GM10266 (cell line): ENCODE measurements around the gene CCDC149.

ENCODE experiments used
- DNase-seq: peaks from one replicate; pipeline ENCODE4 v3.0.0; 2012; ENCODE audit errors: extremely low spot score
- TF ChIP-seq, protein P1 (sequence below): IDR thresholded peaks from 2 replicates; pipeline ENCODE4 v1.5.1; 2012; ENCODE audit warnings: mild to moderate bottlenecking, low read depth; ENCODE audit not compliant: control insufficient read depth, insufficient read depth; ENCODE audit errors: missing control alignments

CCDC149 gene

DNA sequence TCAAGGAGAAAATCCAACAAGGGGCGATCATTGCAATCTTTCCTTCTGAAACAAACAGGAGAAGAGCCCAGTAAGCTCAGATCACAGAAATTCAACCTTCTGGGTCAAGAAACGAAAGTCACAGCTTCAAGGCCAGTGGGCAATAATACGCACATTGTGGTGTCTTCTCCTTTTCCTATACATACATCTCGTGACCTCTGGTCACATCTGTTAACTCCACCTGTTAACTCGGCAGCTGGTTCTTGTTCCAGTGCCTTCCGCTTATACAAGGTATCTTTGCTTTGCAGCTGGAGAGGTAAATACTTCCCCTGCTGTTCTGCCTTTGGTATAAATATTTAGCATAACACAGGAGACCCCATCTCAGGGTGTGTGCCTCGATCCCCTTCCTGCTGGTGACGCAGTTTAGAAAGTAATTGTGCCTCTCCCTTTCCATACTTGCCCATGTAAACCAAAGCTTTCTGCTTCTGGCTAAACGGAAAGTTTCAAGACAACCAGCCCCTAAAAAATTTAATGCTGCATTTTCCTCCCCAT, 45.0 kb downstream of the CCDC149 start:
- DNase-seq = no peak
- TF ChIP-seq, protein P1, sequence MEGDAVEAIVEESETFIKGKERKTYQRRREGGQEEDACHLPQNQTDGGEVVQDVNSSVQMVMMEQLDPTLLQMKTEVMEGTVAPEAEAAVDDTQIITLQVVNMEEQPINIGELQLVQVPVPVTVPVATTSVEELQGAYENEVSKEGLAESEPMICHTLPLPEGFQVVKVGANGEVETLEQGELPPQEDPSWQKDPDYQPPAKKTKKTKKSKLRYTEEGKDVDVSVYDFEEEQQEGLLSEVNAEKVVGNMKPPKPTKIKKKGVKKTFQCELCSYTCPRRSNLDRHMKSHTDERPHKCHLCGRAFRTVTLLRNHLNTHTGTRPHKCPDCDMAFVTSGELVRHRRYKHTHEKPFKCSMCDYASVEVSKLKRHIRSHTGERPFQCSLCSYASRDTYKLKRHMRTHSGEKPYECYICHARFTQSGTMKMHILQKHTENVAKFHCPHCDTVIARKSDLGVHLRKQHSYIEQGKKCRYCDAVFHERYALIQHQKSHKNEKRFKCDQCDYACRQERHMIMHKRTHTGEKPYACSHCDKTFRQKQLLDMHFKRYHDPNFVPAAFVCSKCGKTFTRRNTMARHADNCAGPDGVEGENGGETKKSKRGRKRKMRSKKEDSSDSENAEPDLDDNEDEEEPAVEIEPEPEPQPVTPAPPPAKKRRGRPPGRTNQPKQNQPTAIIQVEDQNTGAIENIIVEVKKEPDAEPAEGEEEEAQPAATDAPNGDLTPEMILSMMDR = no peak

DNA sequence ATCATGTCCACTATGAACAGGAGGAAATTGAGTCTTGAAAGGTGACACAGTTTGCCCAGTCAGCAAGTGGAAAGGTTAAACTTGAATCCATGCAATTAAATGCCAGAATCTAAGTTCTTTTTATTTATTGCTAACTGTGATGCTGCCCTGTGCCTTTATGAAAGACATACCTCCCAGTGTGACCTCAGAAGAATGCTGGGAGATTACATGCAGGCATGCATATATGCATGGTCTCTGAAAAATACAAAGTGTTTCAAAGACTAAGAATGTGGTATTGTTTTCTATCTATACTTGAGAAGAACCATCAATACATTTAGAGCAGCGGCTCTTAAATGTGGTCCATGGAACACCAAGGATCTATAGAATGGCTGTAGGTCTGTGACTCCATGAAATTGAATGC, 45.6 kb downstream of the CCDC149 start:
- DNase-seq = no peak
- TF ChIP-seq, protein P1 = no peak

DNA sequence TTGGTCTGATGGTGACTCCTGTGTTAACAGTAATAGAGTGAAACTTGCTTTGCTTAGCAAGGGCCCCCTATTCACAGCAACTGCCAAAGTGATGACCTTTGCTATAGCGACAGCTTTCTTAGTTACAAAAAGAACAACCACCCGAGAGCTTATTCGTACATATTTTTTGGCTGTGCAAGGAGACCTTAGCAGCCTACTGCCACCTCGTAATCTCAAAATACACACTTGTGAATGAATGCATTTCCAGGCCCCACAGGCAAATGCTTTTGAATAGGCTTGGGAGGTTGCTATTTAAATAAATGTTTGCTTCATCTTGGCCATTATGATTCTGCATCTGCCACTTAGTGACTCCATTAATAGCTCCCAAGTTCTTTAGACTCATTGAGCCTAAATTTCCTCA, 47.4 kb downstream of the CCDC149 start:
- DNase-seq = no peak

DNA sequence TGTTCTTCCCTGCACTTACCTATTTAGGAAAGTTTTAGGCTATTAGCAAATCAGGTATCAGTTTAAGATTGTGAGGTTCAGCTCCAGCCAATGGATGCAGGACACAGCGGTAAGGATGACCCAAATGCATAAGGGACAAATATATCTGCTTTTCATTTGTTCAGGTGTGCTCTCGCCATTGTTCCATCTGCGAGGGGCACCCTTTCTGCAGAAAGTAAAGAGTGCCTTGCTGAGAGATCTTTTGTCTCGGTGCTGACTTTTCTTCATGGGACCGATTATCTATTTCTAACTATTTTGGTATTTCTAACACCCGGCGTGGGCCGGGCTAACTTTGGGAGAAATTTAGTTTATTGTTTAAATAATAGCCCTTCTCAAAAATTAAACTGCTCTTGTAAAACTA, 49.0 kb downstream of the CCDC149 start:
- TF ChIP-seq, protein P1 = no peak
- no peak for DNase-seq

More for the DNA sequence above, 47.4 kb downstream of the CCDC149 start:
- TF ChIP-seq, protein P1 = no peak

DNA sequence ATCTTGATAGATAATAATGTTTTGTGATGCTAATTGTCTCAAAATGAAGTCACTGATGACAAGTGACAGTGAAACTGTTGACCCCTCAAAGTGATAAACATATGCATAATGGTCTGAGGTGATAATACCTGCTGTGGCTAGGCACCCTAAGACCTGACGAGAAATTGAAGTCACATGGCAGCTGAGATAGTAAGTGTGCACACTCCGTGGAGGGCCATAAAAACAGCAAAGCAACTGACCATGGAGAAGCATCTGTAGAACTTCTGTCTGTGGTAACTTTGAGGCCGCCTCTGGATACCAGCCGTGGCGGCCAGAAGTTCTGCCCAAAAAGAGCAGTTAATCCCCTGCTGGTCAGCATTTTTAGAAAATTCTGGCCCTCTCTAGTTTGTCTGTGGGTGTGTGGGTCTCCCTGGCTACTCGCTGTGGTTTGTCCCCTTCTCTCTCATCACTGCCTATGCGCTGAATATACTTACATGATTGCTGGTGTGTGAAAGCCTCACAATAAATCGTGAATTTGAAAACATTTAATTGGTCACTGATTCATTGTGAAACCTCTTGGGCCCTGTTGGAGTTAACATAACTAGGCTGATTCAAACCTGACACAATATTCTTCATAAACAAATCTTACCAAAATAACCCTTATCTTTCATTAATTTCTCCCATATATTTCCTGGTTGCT, 50.6 kb downstream of the CCDC149 start:
- TF ChIP-seq, protein P1 = no peak

DNA sequence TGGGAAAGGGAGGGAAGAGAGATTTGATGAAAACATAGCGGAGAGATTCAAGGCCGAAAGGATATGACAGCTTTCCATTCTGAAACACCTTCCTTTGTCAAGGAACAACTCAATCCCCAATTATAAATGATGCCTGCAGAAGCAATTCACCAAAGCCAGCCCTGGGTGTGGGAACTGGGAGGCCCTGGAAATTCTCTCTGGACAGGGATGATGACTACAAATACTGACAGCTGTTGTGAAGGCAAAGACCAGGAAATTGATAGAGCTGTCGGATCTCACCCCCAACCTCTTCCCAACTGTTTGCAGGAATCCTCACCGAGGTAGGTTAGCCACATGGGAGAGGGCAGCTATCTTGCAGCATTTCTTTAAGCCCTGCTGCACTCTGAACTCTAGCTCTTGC, 54.3 kb downstream of the CCDC149 start:
- TF ChIP-seq, protein P1 = no peak
- DNase-seq = no peak

More for the DNA sequence above, 50.6 kb downstream of the CCDC149 start:
- no peak for DNase-seq

DNA sequence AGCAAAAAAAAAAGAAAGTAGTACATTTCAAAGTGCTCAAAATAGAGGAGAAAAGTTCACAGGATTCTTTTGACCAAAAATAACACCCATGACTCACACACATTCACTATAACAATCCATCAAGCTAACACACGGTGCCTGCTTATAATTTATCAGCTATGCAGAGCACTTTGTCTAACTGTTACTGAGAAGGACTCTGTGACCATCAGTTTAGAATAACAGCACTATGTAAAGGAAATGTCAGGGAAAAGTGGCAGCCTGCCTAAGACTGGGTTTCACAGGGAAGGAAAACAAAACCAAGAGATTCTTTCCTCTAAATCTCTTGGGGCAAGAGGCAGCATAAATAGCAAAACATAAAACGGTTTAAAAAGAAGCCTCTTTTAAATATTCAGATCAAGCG, 54.8 kb downstream of the CCDC149 start:
- TF ChIP-seq, protein P1 = no peak

More for the DNA sequence above, 54.8 kb downstream of the CCDC149 start:
- no peak for DNase-seq
